ENCODE data around the gene U2AF1L4.

Gene U2AF1L4

DNA sequence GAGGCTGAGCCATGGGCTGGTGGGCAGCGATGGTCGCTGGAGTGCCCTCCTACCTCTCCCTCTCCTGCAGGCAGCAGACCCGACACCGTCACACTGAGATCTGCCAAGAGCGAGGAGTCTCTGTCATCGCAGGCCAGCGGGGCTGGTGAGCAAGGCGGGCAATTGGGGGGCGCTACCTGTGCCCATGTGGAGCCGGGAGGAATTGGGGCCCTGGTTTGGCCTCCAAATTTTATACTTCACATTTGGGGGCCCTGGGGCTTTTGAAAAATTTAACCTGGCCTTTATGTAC is 40.1 kb upstream of the U2AF1L4 start:
- H3K27ac Mint-ChIP-seq = no peak overlapping the region
- no peak overlapping the region for H3K4me3 Mint-ChIP-seq
- no peaks in the 10 kb centered on the region for H3K27me3 Mint-ChIP-seq
- peaks cover 39% of the 10 kb centered on the region for H3K36me3 Mint-ChIP-seq (ENCODE audit: low read depth)
- H3K4me1 Mint-ChIP-seq (ENCODE audit: low read depth) = no peaks in the 10 kb centered on the region
- intact Hi-C loops (cut with micrococcal nuclease) = no loop called here
- no peaks in the 10 kb centered on the region for H3K9me3 Mint-ChIP-seq

- intact Hi-C loops (cut with micrococcal nuclease) = no loop called here
- no peaks in the 10 kb centered on the region for H3K9me3 Mint-ChIP-seq
- H3K4me3 Mint-ChIP-seq = no peak overlapping the region
- no peaks in the 10 kb centered on the region for H3K27me3 Mint-ChIP-seq
- H3K4me1 Mint-ChIP-seq (ENCODE audit: low read depth) = no peaks in the 10 kb centered on the region
- H3K27ac Mint-ChIP-seq = no peak overlapping the region
- peaks cover 41% of the 10 kb centered on the region for H3K36me3 Mint-ChIP-seq (ENCODE audit: low read depth)
Measured at GRCh38 chr19:35784503-35785338, 39.5 kb upstream of the U2AF1L4 start.

- no peak overlapping the region for H3K4me3 Mint-ChIP-seq
- intact Hi-C loops (cut with micrococcal nuclease) = no loop called here
- H3K9me3 Mint-ChIP-seq = no peaks in the 10 kb centered on the region
- no peaks in the 10 kb centered on the region for H3K27me3 Mint-ChIP-seq
- peaks cover 46% of the 10 kb centered on the region for H3K36me3 Mint-ChIP-seq (ENCODE audit: low read depth)
- H3K27ac Mint-ChIP-seq = no peak overlapping the region
- H3K4me1 Mint-ChIP-seq (ENCODE audit: low read depth) = no peaks in the 10 kb centered on the region
Measured at GRCh38 chr19:35783469-35784434, 38.5 kb upstream of the U2AF1L4 start.

- Mint-ChIP-seq H3K4me3 (no peak overlapping the region), H3K27ac (no peak overlapping the region), H3K9me3 (no peaks in the 10 kb centered on the region), H3K27me3 (no peaks in the 10 kb centered on the region), H3K4me1 (ENCODE audit: low read depth) (no peaks in the 10 kb centered on the region), H3K36me3 (ENCODE audit: low read depth) (peaks cover 47% of the 10 kb centered on the region)
- intact Hi-C loops (cut with micrococcal nuclease) = no loop called here
Measured at GRCh38 chr19:35782589-35782988, 37.4 kb upstream of the U2AF1L4 start.

GRCh38 chr19:35781650-35782049 is 36.4 kb upstream of the U2AF1L4 start:
- Mint-ChIP-seq H3K27me3 (no peaks in the 10 kb centered on the region), H3K36me3 (ENCODE audit: low read depth) (peaks cover 47% of the 10 kb centered on the region), H3K4me3 (no peak overlapping the region), H3K9me3 (no peaks in the 10 kb centered on the region), H3K27ac (no peak overlapping the region), H3K4me1 (ENCODE audit: low read depth) (peaks cover 5% of the 10 kb centered on the region)
- intact Hi-C loops (cut with micrococcal nuclease) = no loop called here

- Mint-ChIP-seq H3K27ac (no peak overlapping the region), H3K9me3 (no peaks in the 10 kb centered on the region)
- intact Hi-C loops (cut with micrococcal nuclease) = no loop called here
Measured at GRCh38 chr19:35780717-35781116, 35.5 kb upstream of the U2AF1L4 start.

DNA sequence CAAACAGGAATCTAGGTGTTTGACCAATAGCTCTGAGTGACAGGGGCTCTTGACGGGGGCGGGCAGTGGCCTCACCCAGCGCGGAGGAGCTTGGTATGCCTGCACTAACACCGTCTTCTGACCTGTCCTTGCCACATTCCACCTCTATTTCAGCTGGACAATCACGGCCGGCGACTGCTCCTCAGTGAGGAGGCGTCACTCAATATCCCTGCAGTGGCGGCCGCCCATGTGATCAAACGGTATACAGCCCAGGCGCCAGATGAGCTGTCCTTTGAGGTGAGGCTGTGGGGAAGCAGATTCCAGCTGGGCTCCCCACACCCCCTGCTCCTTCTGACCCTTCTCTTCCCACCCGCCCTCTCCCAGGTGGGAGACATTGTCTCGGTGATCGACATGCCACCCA is 34.8 kb upstream of the U2AF1L4 start:
- no peak overlapping the region for H3K27ac Mint-ChIP-seq
- no peaks in the 10 kb centered on the region for H3K27me3 Mint-ChIP-seq
- H3K4me3 Mint-ChIP-seq = no peak overlapping the region
- peaks cover 16% of the 10 kb centered on the region for H3K4me1 Mint-ChIP-seq (ENCODE audit: low read depth)
- no peaks in the 10 kb centered on the region for H3K9me3 Mint-ChIP-seq
- intact Hi-C loops (cut with micrococcal nuclease) = no loop called here
- H3K36me3 Mint-ChIP-seq (ENCODE audit: low read depth) = peaks cover 41% of the 10 kb centered on the region

More at GRCh38 chr19:35780717-35781116, 35.5 kb upstream of the U2AF1L4 start:
- peaks cover 41% of the 10 kb centered on the region for H3K36me3 Mint-ChIP-seq (ENCODE audit: low read depth)
- no peak overlapping the region for H3K4me3 Mint-ChIP-seq
- H3K4me1 Mint-ChIP-seq (ENCODE audit: low read depth) = peaks cover 14% of the 10 kb centered on the region
- H3K27me3 Mint-ChIP-seq = no peaks in the 10 kb centered on the region

GRCh38 chr19:35779033-35779432 is 33.8 kb upstream of the U2AF1L4 start:
- Mint-ChIP-seq H3K36me3 (ENCODE audit: low read depth) (peaks cover 41% of the 10 kb centered on the region), H3K27me3 (peaks cover under 1% of the 10 kb centered on the region), H3K27ac (no peak overlapping the region), H3K4me3 (no peak overlapping the region), H3K9me3 (no peaks in the 10 kb centered on the region), H3K4me1 (ENCODE audit: low read depth) (peaks cover 25% of the 10 kb centered on the region)
- intact Hi-C loops (cut with micrococcal nuclease) = no loop called here

GRCh38 chr19:35777961-35778360 is 32.7 kb upstream of the U2AF1L4 start:
- intact Hi-C loops (cut with micrococcal nuclease) = no loop called here
- H3K4me3 Mint-ChIP-seq = no peak overlapping the region
- peaks cover 25% of the 10 kb centered on the region for H3K4me1 Mint-ChIP-seq (ENCODE audit: low read depth)
- no peak overlapping the region for H3K27ac Mint-ChIP-seq
- H3K9me3 Mint-ChIP-seq = no peaks in the 10 kb centered on the region
- peaks cover 2% of the 10 kb centered on the region for H3K27me3 Mint-ChIP-seq
- peaks cover 34% of the 10 kb centered on the region for H3K36me3 Mint-ChIP-seq (ENCODE audit: low read depth)

- intact Hi-C loops (cut with micrococcal nuclease) = no loop called here
- Mint-ChIP-seq H3K4me3 (no peak overlapping the region), H3K27me3 (peaks cover 2% of the 10 kb centered on the region), H3K4me1 (ENCODE audit: low read depth) (peaks cover 25% of the 10 kb centered on the region), H3K9me3 (no peaks in the 10 kb centered on the region), H3K27ac (no peak overlapping the region), H3K36me3 (ENCODE audit: low read depth) (peaks cover 27% of the 10 kb centered on the region)
Measured at GRCh38 chr19:35777086-35777841, 32.0 kb upstream of the U2AF1L4 start.

- Mint-ChIP-seq H3K4me3 (peak overlapping the region; percentile 77), H3K9me3 (no peaks in the 10 kb centered on the region), H3K27me3 (peaks cover 2% of the 10 kb centered on the region), H3K4me1 (ENCODE audit: low read depth) (peaks cover 25% of the 10 kb centered on the region), H3K36me3 (ENCODE audit: low read depth) (peaks cover 18% of the 10 kb centered on the region), H3K27ac (peak overlapping the region; percentile 77)
- intact Hi-C loops (cut with micrococcal nuclease) = no loop called here
Measured at GRCh38 chr19:35776102-35776788, 31.0 kb upstream of the U2AF1L4 start.

DNA sequence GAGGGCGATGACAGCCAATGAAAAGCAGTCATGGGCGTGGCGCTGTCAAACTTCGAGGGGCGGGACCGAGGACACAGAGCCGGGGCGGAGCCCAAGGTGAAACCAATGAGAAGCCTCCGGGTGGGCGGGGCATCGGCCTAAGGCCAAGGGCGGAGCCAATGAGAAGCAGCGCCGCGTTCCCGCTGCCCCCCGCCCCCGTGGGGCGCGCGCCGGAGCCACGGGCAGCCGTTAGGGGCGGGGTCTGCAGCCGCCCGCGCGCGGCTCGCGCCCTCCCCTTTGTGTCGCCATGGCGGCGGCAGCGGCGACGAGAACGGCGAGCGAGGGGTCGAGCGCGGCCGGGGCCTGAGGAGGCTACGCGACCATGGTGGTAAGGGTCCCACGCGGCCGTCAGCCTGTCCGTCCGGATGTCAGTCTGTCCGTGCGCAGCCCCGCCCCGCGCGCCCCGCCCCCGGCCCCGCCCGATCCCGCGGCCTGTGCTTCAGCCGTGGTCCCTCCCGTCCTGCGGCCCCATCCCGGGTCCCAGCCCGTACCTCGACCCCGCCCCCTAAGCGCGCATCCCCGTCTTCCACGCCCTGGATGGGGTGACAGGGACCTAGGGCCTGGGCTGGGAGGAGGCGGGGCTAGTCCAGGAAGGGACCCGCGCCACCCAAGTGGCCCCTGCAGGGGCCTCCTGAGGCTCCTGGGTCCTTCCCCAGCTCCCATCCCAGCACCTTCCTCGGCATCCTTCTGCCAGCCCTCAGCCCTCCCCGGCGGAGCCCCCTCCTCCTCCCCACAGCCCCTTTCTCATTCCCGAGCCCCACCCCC is 30.3 kb upstream of the U2AF1L4 start, which contains the start of gene ARHGAP33:
Gene ARHGAP33 (plus strand): TSS at position 267 of the 804 bp plus-strand sequence. CDS start 95 bp downstream, at position 362.
- intact Hi-C loops (cut with micrococcal nuclease) = no loop called here
- H3K36me3 Mint-ChIP-seq (ENCODE audit: low read depth) = peaks cover 10% of the 10 kb centered on the region
- H3K4me1 Mint-ChIP-seq (ENCODE audit: low read depth) = peaks cover 25% of the 10 kb centered on the region
- H3K27ac Mint-ChIP-seq = peak within 1 kb of the TSS; percentile 77
- no peaks in the 10 kb centered on the region for H3K9me3 Mint-ChIP-seq
- H3K4me3 Mint-ChIP-seq = peak within 1 kb of the TSS; percentile 77
- H3K27me3 Mint-ChIP-seq = peaks cover 2% of the 10 kb centered on the region

DNA sequence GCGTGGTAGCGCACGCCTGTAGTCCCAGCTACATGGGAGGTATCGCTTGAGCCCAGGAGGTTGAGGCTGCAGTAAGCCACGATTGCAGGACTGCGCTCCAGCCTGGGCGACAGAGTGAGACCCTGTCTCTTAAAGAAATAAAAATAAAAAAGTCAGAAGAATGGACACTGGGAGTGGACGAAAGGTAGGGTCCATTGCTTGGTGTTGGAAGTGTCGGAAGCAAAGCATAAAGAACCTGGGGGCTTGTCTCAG is 29.8 kb upstream of the U2AF1L4 start:
- H3K36me3 Mint-ChIP-seq (ENCODE audit: low read depth) = peaks cover 6% of the 10 kb centered on the region
- intact Hi-C loops (cut with micrococcal nuclease) = no loop called here

More for the DNA sequence above, 29.8 kb upstream of the U2AF1L4 start:
- peaks cover 2% of the 10 kb centered on the region for H3K27me3 Mint-ChIP-seq
- no peaks in the 10 kb centered on the region for H3K9me3 Mint-ChIP-seq
- peak overlapping the region; percentile 77 for H3K27ac Mint-ChIP-seq
- peaks cover 25% of the 10 kb centered on the region for H3K4me1 Mint-ChIP-seq (ENCODE audit: low read depth)
- H3K4me3 Mint-ChIP-seq = peak overlapping the region; percentile 77
